HG03342 (cell line): ENCODE measurements around the gene ADPRHL1.
"Not testable (repeated sequence)": the region's sequence is repeated elsewhere in the genome, so short reads cannot be mapped to it uniquely, and the experiment has no call there.

ENCODE experiments used
- ATAC-seq: cut with Tn5 transposase; IDR thresholded peaks from one replicate; pipeline ENCODE4 v1.9.1; 2021; ENCODE audit warnings: mild to moderate bottlenecking, moderate library complexity; ENCODE audit not compliant: unreplicated experiment

Gene ADPRHL1

DNA sequence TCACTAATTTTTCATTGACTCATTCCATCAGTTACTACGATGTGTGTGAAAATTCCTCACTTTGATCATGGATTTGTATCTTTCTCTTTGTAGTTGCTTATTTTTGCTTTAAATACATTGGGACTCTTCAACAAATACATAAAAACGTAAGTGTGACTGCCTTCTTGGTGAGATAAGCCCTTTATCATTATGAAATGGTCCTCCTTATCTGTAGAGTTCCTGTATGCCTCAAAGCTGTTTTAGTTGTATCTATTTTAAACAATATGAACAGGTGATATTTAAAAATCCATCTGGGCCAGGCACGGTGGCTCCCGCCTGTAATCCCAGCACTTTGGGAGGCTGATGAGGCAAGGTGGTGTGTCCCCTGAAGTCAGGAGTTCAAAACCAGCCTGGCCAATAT, 25.9 kb upstream of the ADPRHL1 start:
- ATAC-seq = no peak

DNA sequence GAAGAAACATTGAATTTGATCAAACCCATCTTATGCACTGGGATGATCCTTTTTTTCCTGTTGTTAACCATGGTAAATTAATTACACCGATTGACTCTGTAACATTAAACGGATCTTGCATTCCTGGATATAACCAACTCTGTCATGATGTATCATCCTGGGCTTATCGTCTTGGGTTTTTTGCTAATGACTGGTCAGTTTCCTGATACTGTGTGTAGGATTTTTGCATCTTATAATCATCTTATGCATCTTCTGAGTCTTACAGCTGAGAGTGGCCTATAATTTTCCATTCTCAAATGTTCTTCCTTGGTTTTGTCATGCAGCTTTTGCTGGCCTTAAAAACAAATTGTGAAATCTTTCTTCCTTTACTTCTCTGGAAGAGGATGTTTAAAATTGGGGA, 24.4 kb upstream of the ADPRHL1 start:
- ATAC-seq = no peak

DNA sequence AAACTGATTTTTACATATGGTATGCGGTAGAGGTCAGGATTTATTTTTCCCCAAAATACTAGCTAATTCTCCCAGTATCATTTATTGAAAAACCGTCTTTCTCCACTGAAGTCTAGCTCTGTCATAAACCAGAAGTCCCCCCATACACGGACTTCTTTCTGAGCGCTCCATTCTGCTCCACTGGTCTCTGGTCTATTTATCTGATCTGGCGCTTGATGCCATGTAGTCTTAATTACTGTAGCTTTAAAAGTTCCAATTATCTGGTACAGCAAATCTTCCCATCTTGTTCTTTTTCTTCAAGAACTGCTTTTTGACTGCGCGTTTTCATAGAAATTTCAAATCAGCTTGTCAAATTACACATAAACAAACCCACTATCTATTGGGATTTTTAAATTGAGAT, 23.5 kb upstream of the ADPRHL1 start:
- ATAC-seq = no peak

GRCh38 chr13:113475911-113476310, 22.6 kb upstream of the ADPRHL1 start:
- ATAC-seq = no peak

DNA sequence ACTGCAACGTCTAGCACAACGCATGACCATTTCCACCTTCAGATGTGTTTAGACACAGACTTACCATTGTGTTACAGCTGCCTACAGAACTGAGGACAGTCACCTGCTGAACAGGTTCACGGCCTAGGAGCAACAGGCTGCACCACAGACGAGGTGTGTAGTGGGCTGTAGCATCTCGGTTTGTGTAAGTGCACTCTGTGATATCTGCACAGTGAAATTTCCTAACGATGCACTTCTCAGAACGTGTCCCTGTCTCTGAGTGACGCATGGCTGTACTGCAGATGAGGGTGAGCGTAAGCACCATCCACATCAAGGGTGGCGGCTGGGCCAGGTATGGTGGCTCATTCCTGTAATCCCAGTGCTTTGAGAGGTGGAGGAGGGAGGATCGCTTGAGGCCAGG, 22.0 kb upstream of the ADPRHL1 start:
- no peak for ATAC-seq

GRCh38 chr13:113474179-113474578, 20.9 kb upstream of the ADPRHL1 start:
- no peak for ATAC-seq

- ATAC-seq = no peak
Observed at GRCh38 chr13:113472355-113473025, 19.2 kb upstream of the ADPRHL1 start.

GRCh38 chr13:113471844-113472243, 18.6 kb upstream of the ADPRHL1 start:
- no peak for ATAC-seq

- ATAC-seq = not testable (repeated sequence)
Observed at GRCh38 chr13:113470635-113471163, 17.4 kb upstream of the ADPRHL1 start.

- no peak for ATAC-seq
Observed at GRCh38 chr13:113470073-113470472, 16.8 kb upstream of the ADPRHL1 start.

GRCh38 chr13:113469582-113469981, 16.3 kb upstream of the ADPRHL1 start:
- no peak for ATAC-seq

DNA sequence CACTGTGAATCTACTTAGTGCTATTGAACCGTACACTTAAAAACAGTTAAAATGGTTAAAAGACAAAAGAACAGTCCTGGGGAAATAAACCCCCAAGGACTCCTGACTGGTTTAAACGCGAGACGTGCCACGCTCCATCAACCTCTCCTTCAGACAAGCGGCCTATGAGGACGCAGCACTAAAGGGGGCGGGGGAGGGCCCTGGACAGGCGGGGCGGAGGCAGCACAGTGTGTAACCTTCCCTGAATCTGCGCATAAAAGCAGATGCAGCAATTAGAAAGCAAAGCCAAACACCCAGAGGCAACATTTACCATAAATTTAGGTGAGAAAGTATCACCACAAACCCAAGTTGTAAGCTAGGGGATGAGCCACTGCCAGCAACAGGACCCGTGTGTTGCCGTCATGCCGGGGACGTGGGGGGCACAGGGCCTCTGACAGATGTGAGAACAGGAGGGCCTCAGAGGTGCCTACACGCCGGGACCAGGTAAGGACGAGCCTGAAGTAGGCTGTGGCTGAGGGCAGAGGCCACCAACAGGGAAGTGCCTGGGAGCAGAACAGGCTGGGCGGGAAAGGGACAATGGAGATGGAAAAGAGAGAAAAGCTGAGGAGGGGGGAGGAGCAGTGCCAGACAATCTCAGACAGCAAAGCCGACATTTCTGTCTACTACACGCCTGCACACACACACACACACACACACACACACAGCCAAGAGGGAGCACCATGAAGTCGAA, 15.3 kb upstream of the ADPRHL1 start:
- ATAC-seq = no peak

DNA sequence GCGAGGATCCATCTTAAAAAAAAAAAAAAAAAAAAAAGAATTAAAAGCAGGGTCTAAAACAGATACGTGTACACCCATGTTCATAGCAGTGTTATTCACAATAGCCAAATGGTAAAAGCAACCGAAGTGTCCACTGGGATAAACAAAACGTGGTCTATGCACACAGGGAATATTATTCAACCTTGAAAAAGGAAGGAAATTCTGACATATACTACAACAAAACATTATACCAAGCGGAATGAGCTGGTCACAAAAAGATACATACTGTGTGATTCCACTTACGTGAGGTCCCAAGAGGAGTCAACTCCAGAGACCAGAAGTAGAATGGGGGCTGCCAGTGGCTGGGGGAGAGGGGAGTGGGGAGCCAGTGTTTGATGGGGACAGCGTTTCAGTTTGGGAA, 14.7 kb upstream of the ADPRHL1 start:
- no peak for ATAC-seq

DNA sequence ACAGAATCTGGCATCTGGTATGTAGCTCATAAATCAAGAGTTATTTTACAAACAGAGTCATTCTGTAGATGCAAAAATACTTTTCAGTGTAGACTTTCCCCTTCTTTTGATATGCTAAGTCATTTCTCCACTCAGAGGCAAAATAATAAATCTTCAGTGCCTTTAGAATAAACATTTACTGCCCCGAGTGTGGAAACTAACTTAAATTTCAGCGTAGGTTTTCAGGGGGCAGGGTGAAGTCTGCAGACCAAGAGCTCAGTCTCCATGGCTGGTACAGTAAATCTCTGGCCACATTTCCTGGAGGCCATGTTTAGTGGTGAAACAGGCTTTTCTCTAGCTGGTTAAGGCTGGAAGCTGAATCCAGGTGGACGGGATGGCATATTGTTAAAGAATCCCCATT, 13.1 kb upstream of the ADPRHL1 start:
- no peak for ATAC-seq

DNA sequence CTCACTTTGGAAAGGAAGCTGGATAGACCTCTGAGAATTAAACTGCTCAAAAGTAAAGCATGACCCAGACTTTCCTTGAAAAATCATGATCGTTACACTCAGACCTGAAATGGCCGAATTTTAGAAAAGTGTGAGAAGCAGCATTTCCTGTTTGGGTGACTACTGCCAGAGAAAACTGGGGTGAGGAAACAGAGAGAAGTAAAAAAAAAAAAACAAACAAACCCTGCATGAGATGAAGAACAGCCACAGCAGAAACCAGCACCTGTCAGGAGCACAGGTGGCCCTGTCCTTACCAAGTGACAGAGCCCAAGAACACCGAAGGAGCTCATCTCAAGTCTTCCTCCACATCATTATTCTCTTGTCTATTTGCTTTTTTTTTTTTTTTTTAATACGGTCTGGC, 12.0 kb upstream of the ADPRHL1 start:
- ATAC-seq = no peak

GRCh38 chr13:113464476-113464875, 11.2 kb upstream of the ADPRHL1 start:
- no peak for ATAC-seq

GRCh38 chr13:113461022-113461751, 7.9 kb upstream of the ADPRHL1 start:
- ATAC-seq = no peak

GRCh38 chr13:113460599-113460998, 7.3 kb upstream of the ADPRHL1 start:
- ATAC-seq = no peak

GRCh38 chr13:113460064-113460555, 6.8 kb upstream of the ADPRHL1 start:
- ATAC-seq = no peak

DNA sequence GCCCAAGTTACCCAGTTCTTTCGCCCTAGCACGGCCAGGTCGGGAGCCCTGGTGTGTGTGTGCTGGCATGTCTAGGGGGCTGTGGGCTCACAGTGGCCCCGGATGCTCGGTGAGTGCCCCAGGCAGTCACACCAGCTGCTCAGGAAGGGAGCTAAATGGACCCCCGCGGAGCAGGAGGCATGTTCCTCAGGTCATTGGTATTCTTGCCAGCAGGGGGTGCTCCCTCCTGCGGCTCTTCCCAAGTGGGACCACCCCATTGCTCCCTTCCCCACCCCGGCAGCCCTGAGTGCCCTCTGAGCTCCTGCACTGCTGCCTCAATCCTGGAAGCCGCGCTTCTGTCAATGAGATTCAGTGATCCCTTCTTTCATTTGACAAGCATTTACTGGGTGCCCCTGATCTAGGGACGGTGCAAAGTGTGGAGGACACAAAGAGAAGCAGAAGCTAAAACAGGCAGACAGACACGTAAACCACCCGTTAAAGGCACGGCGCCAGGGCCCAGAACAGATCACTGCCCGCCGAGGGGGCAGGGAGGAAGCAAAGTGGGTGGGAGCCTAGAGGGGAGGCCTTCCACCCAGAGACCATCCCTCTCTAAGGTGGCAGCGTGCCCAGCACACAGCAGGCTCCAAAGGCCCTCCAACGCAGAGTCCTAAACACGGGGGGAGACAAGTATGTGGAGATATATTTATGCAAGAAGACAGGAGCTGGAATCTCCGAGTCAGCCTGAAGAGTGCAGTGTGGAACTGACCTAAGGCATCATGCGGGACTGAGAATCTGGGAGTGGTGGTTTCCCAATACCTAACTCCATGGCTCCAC, 5.2 kb upstream of the ADPRHL1 start:
- ATAC-seq = no peak

DNA sequence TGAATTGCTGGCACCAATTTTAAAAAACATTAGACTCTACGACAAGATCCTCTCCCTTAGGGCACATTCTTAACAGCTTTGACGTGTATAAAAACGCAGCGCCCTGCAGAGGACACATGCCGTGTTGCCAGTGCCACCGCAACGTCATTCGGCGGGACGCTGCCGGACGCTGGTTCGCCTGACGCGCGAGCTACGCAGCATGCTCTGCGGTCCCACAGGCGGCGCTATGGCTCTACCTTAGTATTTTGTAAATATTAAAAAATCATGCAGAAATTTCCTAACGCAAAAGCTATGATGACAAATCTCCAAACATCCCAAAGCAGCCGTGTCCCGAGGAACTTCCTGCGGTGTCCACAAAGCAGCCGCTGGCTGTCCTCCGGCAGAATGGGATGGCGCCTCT, 4.2 kb upstream of the ADPRHL1 start:
- no peak for ATAC-seq
